Measurements from ENCODE around the gene FRMD4A.

DNA sequence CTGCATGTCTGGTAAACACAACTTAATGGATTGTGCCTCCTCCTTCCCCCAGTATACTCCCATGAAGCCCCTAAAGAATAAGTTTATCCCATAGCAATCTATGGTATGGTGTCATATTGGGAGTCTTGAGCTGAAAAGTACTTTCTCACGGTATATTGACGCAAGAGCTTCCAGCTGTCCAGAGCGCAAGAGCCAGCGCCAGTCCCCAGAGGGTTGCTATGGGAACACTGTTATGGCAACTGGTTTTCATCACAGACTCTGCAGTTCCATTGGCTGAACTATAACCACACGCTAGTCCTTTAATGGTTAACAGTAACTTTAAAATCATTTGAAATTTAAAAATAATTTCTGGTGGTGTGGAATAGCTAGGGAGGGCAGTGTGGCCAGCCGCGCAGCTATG, 697.0 kb downstream of the FRMD4A start:
- no peak for TF ChIP-seq POLR2A (IDR thresholded peaks at IDR 0.05)
- TF ChIP-seq CTCF (IDR thresholded peaks at IDR 0.05) = no peak

Measured in upper lobe of left lung (tissue), 4 donors.